GDM1 (cell line): ENCODE data around the gene CAB39.

Experiments
- DNase-seq: peaks from one replicate; lab custom pipeline; 2025; lab: John Stamatoyannopoulos, UW

Gene CAB39

DNA sequence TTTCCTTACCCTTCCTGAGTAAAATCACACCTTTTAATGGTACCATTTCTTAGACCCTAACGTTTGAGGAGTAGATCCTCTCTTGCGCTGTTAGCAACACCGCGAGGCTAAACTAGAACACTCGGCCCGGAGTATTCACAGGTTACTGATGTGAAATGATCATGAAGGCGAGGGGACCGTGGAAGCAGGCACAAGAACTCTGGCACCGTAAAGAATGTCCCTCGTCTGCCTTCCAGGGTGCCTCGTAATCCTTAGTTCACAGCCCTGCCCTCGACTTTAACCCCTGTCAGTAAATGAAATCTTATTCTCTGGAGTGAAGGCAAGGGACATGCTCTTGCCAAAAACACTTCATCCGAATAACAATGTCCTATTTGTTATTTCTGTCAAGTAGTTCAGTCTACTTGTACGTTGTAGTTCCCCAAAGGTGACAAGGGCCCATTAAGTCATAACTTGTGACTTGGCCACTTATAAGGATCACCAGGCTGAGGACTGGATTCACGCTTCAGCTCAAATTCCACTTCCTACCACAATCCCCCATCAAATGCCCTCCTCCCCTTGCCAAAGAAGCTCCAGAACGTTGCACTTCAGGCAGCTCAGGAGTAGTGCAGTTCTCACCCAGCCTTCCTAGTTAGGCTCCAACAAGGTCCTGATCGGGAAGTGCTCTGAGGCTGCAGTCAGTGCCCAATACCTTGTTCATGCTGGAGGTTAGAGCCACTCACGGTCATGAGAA, 108.8 kb downstream of the CAB39 start:
- DNase-seq, result no peak

DNA sequence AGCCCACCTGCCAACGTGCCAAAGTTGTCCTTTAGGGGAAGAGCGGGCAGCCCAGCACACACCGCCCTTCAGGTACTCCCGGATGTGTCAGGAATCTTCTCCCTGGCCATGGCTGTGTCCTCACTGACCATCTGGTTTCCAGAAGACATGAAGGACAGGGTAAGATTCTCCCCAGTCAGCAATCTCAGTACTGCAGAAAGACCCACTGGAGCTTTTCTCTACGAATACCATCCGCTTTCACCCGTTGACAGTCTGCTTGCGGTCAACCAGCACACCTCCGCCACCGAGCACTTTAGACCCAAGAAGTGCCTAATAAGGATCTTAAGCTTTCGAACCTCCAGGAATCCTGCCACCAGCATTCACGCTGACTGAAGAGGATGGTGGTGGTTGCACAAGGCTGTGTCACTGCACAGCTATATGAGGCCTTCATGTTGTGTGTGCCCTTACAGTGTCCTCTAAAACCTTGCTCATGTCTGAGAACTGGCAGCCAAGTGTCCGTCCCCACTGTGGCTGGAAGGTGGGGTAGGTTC, 109.4 kb downstream of the CAB39 start:
- no peak for DNase-seq

DNA sequence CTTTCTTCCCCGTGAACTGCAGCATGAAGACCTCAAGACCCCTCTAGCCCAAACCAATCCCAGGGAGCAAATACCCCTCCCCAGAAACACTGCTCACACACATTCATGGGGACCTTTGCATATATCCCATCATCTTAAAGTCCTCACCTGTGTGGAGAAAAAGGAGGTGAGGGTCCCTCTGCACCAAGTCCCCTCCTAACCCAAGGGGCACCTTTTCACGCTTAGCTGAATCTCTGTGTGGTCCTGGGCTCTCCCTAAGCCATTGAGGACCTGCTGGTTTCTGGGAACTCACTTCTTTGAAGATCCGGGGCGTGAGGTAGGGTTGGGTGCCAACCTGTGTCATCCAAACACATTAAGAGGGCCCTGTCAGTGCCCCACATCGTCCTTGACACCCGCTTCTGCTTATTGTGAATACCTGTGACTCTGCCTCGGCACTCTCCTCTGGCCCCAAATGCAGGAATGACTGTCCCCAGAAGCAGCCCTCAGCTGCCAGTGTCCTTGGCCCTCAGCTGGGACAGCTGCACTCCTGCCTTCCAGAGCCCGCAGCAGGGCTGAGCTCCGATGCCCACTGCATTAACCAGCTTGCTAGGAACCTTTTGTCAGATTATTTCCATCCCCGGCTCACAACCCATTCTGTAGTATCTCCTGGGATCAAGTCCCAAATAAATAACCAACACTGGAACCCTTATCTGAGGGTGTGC, 110.8 kb downstream of the CAB39 start:
- no peak for DNase-seq

DNA sequence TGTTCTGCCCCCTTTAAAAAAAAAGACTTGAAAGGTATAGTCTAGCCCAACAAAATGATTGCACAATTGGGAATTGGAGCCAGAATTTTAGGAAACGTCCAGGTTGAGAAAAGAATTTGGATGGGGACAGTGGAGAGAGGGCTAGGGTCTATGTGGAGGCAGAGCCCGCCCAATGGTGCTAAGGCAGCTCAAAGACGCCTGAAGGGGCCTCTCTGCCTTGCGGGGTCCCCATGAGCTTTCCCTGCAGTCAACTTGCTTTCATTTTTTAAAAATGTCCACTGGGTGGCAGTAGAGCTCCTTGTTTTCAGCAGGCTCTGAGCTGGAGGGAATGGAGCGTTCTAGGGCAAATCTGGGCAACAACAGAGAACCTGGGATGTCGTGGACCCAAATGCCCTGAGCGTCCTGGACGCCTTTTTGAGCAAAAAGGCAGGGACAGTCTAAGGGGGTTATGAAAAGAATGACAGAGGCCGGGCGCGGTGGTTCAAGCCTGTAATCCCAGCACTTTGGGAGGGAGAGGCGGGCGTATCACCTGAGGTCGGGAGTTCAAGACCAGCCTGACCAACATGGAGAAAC, 111.8 kb downstream of the CAB39 start:
- peak; percentile 62 for DNase-seq

DNA sequence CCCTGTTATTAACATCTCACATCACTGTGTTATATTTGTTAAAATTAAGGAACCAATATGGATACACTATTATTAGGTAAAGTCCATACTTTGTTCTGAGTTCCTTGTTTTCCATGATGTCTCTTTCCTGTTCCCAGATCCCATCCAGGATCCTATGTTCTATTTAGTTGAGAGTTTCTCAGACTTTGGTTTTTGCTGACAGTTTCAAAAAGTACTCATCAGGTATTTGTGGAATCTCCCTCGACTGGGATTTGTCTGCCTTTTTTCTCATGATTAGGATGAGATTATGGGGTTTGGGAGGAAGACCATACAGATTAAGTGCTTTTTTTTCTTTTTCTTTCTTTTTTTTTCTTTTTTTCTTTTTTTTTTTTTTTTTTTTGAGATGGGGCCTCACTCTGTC, 112.7 kb downstream of the CAB39 start:
- no peak for DNase-seq

DNA sequence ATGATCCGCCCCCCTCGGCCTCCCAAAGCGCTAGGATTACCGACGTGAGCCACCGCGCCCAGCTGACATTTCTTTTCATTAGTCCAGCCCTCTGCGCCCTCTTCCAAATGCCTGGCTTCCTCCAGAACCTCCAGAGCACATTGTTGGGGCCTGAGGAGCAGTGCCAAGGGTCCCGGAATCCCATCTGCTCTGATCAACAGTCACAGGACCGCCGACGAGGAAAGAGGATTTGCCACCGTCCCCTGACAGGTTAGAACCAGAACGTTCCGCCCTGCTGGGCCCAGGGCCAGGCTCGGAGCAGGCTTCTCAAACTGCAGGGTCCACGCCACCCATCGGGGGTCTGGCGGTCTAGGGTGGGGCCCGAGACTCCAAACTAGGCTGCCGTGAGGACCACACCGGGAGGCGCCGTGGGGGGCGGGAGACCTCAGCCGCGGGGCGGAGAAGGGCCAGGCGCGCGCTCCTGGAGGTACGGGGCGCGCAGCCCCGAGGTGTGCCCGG, 115.2 kb downstream of the CAB39 start:
- DNase-seq, result no peak

DNA sequence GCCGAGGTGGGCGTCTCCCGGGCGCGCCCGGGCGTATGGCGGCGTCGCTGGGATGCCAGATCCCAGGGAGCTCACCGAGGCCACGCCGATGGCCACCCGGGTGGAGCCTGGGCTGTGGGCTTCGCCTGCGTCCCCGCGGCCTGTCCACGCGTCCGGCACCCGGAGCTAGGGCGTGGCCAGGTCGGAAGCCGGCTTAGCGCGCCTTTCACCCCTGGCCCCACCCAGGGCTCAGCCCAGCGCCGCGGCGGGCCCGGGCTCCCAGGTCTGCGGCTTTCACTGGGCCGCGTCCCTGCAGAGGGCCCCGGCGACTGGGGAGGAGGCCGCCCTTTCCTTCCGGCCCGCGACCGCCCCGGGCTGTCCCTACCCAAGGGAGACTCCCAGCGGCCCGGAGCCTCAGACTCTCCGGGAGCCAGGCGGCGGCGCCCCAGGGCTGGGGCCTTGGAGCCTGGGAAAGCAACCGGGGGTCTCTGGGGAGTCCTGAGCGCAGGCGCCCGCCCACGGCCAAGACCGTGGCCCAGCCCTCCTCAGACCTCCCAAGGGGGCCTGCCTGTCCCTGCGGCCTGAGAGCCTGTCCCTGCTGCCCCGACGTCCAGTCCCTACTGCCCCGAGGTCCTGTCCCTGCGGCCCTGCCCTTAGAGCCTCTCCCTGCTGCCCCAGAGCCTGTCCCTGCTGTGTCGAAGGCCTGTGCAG, 115.8 kb downstream of the CAB39 start:
- no peak for DNase-seq

DNA sequence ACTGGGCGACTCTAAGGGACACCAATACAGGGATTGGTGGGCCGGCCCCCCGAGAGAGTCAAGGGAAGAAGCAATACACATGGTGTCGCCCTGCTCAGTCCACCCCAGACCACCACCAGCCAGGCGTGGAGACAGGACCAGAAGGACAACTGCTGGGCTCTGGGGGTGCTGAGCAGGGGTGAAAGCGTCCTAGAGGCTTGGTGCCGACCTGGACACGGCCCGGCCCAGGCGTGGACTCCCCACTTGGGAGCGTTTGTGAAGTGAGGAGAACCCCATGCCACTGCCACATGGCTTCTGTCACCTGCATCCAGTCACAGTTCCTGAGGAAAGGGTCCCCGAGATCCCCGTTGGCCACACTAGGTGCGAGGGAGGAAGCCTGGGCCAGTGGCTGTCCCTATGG, 116.7 kb downstream of the CAB39 start:
- no peak for DNase-seq

DNA sequence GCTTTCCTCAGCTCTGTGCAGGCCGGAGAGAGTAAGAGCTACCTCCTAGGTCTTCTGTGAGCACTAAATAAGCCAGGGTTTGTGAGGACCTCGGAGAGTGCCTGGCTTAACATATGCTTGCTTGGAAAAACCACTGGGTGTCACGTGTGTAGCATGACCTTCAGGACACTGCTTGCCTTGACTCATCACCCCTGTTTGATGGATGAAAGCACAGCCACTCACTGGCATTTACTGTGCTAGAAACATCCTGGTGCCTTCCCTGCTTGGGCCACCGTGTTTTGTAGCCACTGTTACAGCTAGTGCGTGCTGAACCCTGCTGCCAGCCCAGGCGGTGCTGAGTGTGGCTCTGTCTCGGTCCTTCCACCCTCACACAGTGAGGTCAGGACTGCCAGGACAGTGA, 117.3 kb downstream of the CAB39 start:
- DNase-seq, result no peak

DNA sequence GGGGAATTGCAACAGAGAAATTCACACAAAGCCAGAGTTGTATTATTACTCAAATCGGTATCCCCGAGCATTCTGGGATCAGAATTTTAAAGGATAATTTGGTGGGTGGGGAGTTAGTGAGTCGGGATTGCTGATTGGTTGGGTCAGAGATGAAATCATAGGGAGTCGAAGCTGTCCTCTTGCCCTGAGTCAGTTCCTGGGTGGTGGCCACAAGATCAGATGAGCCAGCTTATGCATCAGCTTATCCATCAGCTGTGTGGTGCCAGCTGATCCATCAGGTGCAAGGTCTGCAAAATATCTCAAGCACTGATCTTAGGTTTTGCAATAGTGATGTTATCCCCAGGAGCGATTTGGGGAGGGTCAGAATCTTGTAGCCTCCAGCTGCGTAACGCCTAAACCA, 117.8 kb downstream of the CAB39 start:
- no peak for DNase-seq

DNA sequence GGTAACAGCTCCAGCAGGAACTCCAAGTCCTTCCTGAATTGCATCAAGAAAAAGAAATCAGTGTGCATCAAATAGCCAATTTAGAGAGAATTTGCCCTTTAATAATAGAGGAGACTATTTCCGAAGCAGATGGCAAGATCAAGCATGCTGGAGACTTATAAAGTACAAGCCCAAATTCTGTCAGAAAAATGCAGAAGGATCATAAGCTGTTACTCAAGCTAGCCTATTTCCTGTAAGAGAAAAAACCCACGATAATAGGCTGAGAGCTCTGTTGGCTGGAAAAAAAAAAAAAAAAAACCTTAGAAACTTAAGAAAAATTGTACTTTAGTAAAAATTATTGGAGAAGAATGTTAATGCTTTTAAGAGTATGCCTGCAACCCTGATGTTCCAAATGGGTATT, 127.7 kb downstream of the CAB39 start:
- no peak for DNase-seq

DNA sequence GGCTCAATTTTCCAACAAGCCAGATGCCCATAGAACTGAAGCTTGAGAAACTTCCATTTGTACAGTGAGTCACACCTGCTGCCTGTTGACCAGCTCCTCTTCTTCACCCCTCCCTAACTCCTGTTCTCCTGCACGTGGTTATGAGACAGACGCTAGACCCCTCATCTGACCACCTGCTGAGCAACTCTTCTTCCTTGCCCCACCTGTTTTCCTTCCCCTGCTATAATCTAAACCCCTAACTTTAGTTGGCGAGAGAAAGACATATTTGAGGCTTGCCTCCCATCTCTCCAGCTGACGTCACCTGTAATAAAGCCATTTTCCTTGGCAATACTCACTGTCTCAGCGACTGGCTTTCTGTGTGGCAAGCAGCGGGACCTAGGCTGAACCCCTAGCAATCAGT, 129.8 kb downstream of the CAB39 start:
- DNase-seq, result no peak

DNA sequence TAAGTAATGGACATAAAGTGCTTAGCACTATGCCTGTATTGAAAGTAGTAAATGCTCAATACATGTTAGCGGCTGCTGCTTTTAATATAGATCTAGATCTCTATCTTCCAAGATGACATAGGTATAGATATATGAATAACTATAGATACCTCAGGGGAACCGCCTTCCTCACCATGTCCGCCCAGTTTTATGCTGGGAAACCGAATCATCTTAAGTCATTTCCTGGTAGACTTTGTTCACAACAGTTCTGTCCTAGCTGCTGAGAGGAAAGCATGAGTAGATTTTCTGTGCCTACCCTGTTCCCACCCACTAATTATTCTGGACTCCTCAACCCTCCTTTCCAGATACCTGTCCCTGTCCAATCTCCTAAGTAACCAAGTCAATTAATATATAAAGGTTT, 130.5 kb downstream of the CAB39 start:
- DNase-seq, result no peak

DNA sequence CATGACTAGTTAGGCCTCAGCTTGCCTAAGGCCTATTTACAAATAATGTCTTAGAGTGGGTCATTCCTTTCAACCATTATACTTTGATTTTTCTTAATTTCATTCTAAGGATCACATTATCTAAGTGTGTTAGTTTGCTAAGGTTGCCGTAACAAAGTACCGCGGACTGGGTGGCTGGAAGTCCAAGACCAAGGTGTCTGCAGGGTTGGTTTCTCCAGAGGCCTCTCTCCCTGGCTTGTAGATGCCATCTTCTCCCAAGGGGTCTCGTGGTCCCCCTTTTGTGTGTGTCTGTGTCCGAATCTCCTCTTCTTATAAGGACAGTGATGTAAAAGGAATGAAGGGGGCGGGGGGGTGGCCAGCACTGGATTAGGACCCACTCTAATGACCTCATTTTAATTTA, 133.7 kb downstream of the CAB39 start:
- no peak for DNase-seq

DNA sequence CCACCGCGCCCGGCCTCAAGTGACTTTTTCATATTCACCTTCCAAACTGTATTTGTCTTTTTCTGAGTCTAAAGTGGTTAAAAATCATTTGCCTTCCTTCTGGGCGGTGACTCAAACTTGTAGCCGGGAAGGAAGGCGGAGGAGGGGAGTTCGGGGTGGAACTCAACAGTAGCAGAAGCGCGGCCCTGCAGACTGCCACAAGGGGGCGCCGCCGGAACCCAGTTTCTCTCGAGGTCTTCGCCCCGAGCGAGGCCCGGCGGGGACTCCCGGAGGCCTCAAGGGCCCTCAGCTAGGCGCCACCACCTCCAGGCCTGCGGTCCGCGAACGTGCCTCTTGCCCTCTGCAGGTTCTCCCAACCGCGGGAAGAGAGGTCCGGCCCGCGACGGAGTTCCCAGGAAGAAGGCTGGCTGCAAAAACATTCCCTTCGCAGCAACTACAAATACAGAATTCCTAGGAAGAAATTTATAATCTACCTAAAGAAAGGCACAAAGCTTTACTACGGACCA, 135.3 kb downstream of the CAB39 start:
- peak; percentile 79 for DNase-seq

DNA sequence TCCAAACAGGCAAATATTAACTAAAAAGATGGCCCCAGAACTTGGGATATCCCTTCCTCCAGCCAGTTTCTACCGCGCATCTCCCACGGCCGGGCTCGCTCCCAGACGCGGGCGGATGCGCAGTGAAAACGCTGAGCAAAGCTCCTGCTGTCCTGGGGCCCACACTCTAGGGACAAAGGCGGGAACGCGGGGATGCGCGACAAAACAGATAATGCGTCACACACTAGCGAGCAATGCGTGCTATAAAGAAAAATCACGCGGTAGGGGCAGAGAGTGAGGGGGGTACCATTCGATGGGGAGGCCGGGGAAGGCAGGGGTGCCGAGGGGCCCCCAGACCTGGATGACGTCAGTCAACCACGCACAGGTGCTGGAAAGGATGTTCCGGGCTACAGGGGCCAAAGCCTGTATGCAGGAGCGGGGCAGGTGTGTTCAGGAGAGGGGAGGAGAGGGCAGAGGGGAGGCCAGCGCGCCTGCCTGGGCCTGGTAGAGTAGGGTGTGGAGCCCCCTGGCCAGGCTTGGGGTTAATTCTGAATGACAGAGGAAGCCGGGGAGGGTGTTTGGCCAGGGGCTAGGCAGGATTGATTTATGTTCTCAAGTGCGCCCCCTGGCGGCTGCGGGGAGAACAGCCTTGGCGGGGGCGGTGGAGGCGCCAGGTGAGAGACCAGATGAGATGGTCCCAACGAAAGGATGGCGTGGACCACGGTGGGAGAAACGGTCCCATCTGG, 137.2 kb downstream of the CAB39 start:
- no peak for DNase-seq

DNA sequence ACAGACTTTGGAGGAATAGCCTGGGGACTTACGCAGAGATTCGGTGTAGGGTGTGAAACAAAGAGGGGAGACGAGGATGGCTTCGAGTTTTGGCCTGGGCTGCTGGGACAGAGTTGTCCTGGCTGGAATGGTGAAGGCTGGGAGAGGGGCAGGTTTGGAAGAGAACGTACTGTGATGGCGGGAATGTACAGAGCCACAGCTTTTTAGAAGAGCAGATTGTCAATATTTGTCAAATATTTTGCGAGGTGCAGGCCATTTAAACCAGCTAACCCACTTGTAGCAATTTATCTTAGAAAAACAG, 137.7 kb downstream of the CAB39 start:
- DNase-seq, result no peak

DNA sequence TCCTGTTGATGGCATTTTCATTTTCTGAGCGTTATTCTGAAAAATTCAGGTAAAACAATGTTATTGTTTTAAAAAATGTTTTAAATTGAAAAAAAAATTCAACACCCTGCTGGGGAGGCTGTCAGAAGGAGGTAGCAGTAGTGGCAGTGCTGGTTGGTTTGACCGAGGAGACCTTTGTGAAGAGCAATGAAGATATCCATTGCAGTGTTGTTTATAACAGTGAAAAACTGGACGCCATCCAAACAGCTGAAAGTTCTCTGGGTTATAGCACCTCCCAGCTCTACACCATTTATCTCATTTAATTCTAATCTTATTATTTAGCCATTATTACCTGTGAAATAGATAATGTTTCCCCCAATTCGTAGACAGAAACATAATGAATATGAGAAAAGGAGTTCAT, 139.5 kb downstream of the CAB39 start:
- DNase-seq, result no peak

DNA sequence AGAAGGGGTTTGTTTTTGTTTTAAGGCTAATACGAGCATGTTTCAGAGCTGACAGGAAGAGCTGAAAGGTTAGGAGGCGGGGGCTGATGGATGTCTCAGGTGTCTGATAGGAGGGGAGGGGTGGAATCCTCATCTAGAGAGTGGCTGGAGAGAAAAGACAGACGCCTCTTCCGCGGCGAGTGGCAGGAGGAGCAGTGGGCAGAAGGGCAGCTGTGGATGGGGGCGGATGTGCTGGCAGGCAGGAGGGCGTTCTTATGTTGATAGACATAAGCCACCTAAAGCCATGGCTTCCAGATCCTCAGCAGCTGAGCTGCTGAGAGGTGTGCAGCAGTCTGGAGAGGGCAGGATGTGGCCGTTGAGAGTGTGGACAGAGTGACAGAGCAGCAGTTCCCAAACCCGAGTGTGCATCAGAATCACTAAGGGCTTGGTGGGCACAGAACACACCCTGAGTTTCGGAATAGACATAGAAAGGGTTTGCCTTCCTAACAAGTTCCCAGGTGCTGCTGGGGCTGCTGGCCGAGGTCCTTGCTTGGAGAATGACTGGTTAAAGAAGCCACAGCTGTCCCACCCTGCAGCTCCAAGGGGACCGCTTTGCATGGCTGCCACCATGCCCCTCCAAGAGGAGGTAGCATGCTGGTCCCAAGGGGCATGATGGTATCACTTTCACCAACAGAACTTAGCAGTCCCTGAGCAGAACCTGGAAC, 149.1 kb downstream of the CAB39 start:
- DNase-seq, result no peak

DNA sequence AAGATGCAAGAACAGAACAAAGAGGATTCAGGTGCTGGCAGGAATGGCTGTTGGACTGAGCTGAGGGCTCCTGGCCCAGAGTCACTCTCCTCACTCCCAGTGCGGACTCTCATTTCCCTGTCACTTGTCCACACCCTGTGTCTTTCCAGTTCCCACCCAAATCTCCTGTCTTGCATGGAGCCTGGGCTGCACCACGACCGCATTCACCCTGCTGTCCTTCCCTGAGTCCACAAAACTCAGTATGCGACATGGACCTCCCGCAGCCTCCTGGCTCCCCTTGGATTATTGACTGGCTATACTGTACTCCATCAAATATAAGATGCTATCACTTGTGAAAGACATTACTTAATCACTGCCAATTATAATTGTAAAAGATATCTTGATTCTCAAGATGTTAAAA, 149.7 kb downstream of the CAB39 start:
- DNase-seq, result no peak

DNA sequence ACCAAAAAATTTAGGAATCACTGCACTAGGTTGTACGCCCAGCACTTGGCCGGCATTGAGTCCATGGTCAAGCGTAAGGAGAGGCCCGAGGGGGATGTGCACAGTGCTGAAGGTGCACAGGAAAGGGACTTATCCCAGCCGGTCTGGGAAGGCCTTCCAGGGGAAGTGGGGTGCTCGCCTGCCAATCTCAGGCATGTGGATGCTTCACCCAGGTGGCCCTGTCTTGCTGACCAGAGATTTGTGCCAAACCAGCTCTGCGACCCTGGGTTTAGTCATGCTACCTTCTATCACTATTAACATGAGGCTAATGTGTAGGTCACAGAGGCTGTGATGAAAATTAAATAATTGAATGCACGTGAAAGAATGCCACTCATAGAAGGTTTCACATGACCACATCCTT, 150.4 kb downstream of the CAB39 start:
- no peak for DNase-seq
